OCI-LY7 (cell line): ENCODE results near the gene MUC6.

Experiments used
- EZH2phosphoT487 ChIP-seq: fragments of 200-600 bp; sonication (generic); IDR thresholded peaks from 2 replicates; pipeline ENCODE4 v1.6.1; 2018; ENCODE audit warnings: low read depth, borderline replicate concordance, mild to moderate bottlenecking, mixed run types, antibody characterized with exemption, low read length, moderate library complexity, mixed read lengths
- TF ChIP-seq, protein P1 (sequence below): fragments of 200-600 bp; sonication (generic); conservative IDR thresholded peaks from 2 replicates; pipeline ENCODE4 v1.5.1; 2014; ENCODE audit warnings: mild to moderate bottlenecking, antibody characterized with exemption, low read length, moderate library complexity, mixed read lengths

DNA sequence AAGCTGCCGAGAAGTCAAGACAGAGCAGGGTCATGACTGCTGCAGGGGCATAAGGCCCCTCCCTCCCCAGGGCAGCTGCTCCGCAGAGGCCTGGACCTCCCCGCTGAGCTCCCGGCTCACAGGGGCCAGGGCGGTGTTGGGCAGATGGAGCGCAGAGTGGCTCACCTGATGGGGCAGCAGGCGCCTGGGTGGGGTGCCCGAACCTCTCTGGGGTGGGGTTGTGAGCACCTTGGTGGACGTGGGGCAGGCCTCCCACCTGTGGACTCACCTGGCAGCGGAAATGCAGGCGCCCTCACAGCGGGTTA is 22.9 kb downstream of the MUC6 start:
- TF ChIP-seq, protein P1, sequence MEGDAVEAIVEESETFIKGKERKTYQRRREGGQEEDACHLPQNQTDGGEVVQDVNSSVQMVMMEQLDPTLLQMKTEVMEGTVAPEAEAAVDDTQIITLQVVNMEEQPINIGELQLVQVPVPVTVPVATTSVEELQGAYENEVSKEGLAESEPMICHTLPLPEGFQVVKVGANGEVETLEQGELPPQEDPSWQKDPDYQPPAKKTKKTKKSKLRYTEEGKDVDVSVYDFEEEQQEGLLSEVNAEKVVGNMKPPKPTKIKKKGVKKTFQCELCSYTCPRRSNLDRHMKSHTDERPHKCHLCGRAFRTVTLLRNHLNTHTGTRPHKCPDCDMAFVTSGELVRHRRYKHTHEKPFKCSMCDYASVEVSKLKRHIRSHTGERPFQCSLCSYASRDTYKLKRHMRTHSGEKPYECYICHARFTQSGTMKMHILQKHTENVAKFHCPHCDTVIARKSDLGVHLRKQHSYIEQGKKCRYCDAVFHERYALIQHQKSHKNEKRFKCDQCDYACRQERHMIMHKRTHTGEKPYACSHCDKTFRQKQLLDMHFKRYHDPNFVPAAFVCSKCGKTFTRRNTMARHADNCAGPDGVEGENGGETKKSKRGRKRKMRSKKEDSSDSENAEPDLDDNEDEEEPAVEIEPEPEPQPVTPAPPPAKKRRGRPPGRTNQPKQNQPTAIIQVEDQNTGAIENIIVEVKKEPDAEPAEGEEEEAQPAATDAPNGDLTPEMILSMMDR = no peak
- TF ChIP-seq EZH2phosphoT487 = no peak
